NCI-H526 treated with DMSO at 0.1 percent for 48 hours (cell line): ENCODE data around the gene C1orf210.

Experiments
- DNase-seq: peaks from one replicate; lab custom pipeline; 2025; lab: John Stamatoyannopoulos, UW

The C1orf210 gene

GRCh38 chr1:43312212-43312623, 26.8 kb upstream of the C1orf210 start:
- DNase-seq = no peak

DNA sequence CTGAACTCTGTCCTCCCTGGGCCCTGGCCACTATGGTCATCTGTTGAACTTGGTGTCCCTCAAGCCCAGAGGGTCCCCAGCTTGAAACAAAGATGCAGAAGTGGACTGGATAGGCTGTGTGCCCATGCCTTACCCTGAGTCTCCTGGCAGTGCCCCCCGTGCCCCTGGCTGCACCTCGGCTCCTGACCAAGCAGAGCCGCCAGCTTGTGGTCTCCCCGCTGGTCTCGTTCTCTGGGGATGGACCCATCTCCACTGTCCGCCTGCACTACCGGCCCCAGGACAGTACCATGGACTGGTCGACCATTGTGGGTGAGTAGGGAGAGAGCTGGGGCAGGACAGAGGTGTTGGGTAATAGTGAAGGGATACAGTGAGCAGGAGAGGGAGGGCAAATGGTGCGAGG, 26.1 kb upstream of the C1orf210 start:
- DNase-seq = no peak

- no peak for DNase-seq
Observed at GRCh38 chr1:43309405-43310025, 24.1 kb upstream of the C1orf210 start.

DNA sequence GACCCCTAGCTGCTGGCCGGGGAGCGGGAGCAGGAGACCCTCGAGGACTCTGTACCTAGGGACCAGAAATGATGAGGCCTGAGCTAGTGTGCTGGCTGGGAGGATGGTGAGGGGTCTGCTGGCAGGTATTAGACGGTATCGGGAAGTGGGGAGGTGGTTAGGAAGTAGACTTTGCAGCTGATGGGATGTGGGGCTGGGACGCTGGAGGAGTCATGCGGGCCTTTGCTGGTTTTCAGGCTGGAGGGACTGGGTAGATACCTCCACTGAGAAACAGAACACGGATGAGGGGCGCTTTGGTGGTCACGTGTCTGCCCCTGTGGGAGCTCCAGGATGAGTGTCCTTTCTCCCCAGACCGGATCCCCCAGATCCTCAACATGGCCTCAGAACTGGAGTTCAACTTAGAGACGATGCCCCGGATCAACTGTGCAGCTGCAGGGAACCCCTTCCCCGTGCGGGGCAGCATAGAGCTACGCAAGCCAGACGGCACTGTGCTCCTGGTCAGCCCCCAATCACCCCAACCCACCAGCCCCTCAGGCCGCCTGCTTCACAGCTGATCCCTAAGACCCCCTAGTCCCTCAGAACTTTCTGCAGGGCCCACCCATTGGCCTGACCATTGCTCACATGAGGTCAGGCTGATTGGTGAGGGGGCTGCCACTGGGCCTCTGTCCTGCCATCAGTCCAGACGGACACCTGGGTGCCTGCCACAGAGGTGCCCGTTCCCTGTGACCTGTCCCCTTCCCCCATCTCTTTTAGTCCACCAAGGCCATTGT, 23.4 kb upstream of the C1orf210 start:
- DNase-seq = no peak

DNA sequence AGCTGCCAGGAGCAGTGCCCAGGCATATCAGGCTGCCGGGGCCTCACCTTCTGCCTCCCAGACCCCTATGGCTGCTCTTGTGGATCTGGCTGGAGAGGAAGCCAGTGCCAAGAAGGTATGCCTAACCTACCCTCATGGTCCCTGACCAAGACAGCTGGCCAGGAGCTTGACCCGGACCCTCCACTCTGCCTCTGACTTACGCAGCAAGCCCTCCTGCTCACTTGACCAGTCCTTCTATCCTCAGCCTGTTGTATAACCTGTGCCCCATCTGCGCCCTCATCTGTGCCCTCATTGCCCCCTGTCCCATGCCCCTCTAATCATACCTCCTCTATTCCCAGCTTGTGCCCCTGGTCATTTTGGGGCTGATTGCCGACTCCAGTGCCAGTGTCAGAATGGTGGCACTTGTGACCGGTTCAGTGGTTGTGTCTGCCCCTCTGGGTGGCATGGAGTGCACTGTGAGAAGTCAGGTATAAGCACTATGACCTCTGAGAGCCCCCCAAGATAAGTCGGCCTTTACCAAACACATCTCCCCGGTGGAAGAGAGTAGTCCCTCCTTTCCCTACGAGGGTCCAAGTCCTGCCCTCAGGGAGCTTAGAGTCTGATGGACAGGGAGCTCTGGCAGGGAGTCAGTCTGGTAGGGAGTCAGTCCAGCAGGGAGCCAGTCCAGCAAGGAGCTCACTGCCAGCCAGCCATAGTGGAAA, 22.2 kb upstream of the C1orf210 start:
- no peak for DNase-seq

GRCh38 chr1:43306688-43307457, 21.5 kb upstream of the C1orf210 start:
- no peak for DNase-seq

- no peak for DNase-seq
Observed at GRCh38 chr1:43305926-43306687, 20.7 kb upstream of the C1orf210 start.

DNA sequence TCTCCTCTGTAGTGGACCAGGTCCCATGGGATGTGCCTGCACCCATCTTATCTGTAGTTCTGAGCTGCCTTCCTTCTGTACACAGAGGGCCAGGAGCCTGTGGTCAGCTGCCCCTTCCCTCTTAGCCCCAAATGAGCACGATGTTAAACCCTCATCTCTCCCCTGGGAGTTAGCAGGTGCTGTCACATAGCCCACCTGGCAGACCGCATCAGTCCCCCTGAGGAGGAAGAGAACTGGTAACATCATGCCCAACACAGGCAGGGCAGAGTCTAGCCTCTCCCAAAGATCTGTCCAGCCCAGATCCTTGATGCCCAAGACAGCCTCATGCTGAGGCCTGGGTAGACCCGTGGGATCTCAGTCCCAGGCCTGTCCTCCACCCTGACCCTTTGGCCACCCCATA, 20.1 kb upstream of the C1orf210 start:
- DNase-seq = no peak

GRCh38 chr1:43304771-43305300, 19.5 kb upstream of the C1orf210 start:
- no peak for DNase-seq

- no peak for DNase-seq
Observed at GRCh38 chr1:43304314-43304681, 18.9 kb upstream of the C1orf210 start.

- no peak for DNase-seq
Observed at GRCh38 chr1:43303471-43304313, 18.3 kb upstream of the C1orf210 start.

- DNase-seq = no peak
Observed at GRCh38 chr1:43302721-43303470, 17.5 kb upstream of the C1orf210 start.

DNA sequence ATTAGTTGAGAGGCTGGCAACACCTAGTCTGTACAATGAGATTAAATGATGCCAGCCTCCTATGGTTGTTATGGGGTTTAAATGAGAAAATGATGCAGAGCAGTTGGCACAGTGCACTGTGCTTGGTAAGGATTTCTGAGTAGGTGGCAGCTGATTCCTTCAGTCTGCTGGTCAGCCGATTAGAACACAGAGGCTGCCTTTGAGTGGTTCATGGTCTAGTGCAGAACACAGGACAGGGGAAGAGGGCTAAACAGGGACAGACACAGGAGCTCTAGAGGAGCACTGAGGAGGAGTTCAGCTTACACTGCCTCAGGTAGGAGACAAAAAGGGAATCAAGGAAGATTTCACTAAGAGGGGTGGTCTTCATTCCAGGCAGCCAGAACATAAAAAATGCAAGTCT, 16.8 kb upstream of the C1orf210 start:
- DNase-seq = no peak

DNA sequence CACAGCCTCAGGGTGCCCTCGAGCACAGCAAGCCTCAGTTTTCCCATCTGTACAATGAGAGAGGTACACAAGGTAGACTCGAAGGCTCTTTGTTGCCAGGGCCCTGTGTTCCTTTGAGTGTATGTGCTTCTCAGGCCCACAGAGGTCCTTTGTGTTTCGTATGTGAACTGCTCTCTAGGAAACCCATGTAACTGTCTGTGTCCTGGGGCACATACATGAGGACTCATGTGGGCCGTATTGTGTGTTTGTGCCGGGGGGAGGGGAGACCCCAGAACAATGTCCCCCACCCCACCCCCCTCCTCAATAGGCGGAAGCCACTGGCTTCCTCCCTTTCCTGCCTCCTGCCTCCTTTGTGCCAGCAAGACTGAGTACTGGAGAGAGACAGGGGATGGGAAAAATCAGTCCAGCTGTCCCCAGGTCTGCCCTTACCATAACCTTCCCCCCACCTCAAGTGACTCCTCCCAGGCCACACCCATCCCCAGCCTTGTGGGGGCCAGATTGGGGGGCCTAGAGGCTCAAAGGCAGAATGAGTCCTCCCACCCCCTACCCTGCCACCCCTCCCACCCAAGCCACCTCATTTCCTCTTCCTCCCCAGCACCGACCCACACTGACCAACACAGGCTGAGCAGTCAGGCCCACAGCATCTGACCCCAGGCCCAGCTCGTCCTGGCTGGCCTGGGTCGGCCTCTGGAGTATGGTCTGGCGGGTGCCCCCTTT, 15.2 kb upstream of the C1orf210 start, which contains the start of gene TIE1:
Gene TIE1 (plus strand): TSS at position 605 of the 717 bp plus-strand sequence. CDS start 90 bp downstream, at position 695.
- DNase-seq = no peak

DNA sequence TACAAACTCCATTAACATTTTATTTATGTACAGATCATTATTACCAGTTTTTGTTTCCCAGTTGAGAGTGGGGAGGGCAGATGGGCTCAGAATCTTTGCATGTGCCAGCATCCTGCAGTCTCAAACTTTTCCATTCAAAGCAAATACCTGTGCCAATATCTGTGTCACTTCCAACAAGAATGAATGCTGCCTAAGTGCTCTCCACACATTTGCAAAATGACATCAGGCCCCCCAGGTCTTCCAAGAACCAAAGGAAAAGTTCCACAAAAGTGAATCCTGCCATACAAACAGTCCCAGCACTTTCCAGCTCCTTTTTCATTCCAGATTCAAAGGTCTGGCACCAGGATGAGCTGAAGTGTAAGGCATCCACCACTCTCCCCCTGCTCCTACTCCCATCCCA, 13.7 kb upstream of the C1orf210 start:
- DNase-seq = no peak

DNA sequence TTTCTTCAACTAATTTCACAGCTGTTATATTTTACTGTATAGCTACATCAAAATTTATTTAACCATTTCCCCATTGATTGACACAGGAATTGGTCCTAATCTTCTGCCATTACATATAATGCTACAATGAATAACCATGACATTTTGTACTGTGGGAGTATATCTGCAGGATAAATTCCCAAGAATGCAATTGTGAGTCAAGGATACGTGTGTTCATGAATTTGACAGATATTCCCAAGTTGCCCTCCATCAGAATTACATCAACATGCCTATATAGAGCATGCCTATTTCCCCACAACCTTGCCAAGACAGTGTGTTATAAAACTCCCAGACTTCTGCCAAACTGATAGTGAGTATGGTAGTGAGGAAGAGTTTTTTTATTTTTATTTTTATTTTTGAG, 12.7 kb upstream of the C1orf210 start:
- no peak for DNase-seq

- no peak for DNase-seq
Observed at GRCh38 chr1:43296207-43296606, 10.8 kb upstream of the C1orf210 start.

GRCh38 chr1:43294761-43295160, 9.4 kb upstream of the C1orf210 start:
- no peak for DNase-seq
